ENCODE results near the gene COPA.
"Not testable (repeated sequence)": the region's sequence is repeated elsewhere in the genome, so short reads cannot be mapped to it uniquely, and the experiment has no call there.

The COPA gene

GRCh38 chr1:160342953-160343869 is at the start of gene COPA, which contains the start of gene NCSTN:
Gene COPA, minus strand, starts transcription at chr1:160343250. Its CDS starts 80 bp downstream, at chr1:160343170.
Gene NCSTN, plus strand, starts transcription at chr1:160343383. Its CDS starts 14 bp downstream, at chr1:160343397.
- DNase-seq (ENCODE audit: low read depth in 2 of 2) = peak; percentile 76 to 85

GRCh38 chr1:160388406-160388805 is 45.4 kb upstream of the COPA start:
- not testable (repeated sequence) for DNase-seq (ENCODE audit: low read depth in 2 of 2)

- not testable (repeated sequence) for DNase-seq (ENCODE audit: low read depth in 2 of 2)
These were observed 41.8 kb upstream of the COPA start for GRCh38 chr1:160384812-160385211.

- DNase-seq (ENCODE audit: low read depth in 2 of 2) = no peak
These were observed 34.6 kb upstream of the COPA start for GRCh38 chr1:160377585-160378206.

DNA sequence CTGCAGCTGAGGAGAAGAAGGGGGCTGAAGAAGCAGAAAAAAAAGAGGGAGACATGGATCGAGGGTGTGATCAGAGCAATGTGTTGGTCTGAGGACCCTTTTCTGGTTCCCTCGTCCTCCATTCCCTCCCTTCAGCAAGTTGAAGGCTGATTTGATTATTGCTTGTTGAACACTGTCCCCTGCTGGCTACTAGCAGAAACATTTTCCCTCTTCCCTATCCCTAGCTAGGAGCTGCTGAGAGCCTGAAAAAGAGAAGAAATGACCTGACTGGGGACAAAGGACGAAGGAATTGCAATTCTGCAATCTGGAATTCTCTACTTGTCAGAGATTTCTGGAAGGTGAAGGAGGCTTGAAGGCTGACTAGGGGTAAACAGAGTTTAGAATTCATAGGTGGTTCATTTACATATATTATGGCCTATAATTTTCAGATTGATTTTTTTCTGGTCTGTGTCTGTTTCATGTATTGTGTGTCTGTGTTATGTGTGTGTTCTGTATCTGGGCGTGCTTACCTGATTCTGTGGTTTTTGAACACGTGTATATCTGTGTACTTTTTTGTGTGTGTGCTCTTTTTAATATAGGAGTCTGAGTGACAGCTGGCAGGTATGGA is 33.6 kb upstream of the COPA start:
- DNase-seq (ENCODE audit: low read depth in 2 of 2) = no peak

GRCh38 chr1:160375788-160376524 is 32.9 kb upstream of the COPA start:
- no peak for DNase-seq (ENCODE audit: low read depth in 2 of 2)

GRCh38 chr1:160374306-160375110 is 31.5 kb upstream of the COPA start:
- no peak for DNase-seq (ENCODE audit: low read depth in 2 of 2)

- DNase-seq (ENCODE audit: low read depth in 2 of 2) = no peak
These were observed 30.6 kb upstream of the COPA start for GRCh38 chr1:160373696-160374095.

DNA sequence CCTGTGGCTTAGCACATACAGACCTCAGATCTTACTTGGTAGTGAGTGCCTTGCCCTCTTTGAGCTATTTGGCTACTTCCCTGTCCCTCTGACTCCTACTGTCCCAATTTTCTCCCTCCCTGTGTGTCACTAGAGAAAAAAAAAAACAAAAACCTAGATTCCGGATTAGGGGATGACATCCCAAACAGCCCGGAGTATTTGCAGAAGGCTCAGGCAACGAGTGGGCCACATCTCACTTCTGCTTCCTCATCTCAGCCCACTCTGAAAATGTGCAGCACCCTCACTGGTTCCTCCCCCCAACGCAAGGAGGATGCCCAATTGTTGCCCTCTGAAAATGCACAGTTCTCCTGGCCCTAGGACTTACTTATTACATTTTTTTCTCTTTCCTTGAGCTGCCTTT is 28.7 kb upstream of the COPA start:
- DNase-seq (ENCODE audit: low read depth in 2 of 2) = no peak

DNA sequence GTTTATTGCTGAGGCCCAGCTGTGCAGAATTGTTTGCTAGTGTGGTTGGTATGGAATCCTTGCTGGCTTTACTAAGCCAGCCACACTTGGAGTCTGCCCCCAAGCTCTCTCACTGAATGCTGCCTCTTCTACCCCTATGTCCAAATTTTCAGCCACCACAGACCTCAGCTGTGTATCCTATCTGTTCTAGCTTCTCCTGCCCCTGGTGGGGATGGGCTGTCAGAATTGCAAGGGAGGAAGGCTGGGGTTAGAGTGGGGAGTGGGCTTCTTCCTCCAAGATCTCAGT is 28.2 kb upstream of the COPA start:
- no peak for DNase-seq (ENCODE audit: low read depth in 2 of 2)

- DNase-seq (ENCODE audit: low read depth in 2 of 2) = no peak
These were observed 27.7 kb upstream of the COPA start for GRCh38 chr1:160370561-160371345.

DNA sequence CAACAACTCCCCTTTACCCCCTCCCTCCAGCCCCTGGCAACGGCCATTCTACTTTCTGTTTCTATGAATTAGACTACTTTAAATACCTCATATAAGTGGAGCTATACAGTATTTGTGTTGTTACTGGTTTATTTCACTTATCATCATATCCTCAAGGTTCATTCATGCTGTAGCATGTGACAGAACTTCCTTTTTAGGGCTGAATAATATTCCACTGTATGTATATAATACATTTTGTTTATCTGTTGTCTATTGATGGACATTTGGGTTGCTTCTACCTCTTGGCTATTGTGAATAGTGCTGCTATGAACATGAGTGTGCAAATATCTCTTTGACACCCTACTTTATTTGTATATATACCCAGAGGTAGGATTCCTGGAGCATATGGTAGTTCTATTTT is 26.0 kb upstream of the COPA start:
- no peak for DNase-seq (ENCODE audit: low read depth in 2 of 2)

- DNase-seq (ENCODE audit: low read depth in 2 of 2) = no peak
These were observed 25.2 kb upstream of the COPA start for GRCh38 chr1:160367934-160368923.

GRCh38 chr1:160367516-160367900 is 24.5 kb upstream of the COPA start:
- DNase-seq (ENCODE audit: low read depth in 2 of 2) = no peak

GRCh38 chr1:160366731-160367515 is 23.9 kb upstream of the COPA start, which contains the start of gene NHLH1:
Gene NHLH1, plus strand, starts transcription at chr1:160367071. Its CDS starts 3,661 bp downstream, at chr1:160370732.
- no peak for DNase-seq (ENCODE audit: low read depth in 2 of 2)

GRCh38 chr1:160365325-160365724 is 22.3 kb upstream of the COPA start:
- DNase-seq (ENCODE audit: low read depth in 2 of 2) = no peak

DNA sequence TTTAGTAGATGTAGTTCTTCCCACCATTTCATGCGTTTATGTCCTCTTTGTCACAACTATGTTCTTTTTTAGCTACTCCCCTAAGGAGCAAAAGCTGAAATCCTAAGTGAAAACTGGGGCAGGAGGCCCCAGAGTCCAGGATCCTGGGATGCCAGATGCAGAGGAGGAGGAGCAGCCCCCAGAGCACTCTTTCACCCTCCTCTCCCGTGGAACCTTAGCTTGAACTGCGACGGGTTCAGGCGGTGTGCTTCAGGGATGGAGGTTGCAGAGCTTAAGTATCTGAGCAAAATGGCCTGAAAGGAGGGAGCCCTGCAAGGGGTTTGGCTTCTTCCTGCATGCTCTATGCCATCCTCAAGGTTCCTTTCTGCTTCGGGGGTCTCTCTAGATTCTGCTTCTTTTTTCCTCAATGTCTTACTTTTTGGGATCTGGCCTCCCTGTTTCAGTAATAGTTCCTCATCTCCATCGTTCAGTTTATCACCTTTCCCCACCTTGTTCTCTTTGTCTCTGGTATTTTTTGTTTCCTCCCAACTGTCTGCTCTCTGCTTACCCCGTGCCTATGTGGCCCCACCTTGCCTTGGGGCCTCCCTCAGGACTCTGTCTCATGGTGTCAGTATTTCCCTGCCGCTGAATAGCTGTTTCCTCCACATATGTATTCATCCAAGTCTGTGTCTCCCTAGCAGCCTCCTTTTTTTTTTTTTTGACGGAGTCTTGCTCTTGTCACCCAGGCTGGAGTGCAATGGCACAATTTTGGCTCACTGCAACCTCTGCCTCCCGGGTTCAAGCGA is 21.1 kb upstream of the COPA start:
- no peak for DNase-seq (ENCODE audit: low read depth in 2 of 2)
